ENCODE data around the gene CDH22. TPM values are rescaled to one million over a fixed set of nuclear protein-coding genes. Genes with fewer than 3 reads are reported as not detected.

CDH22 gene
- total RNA-seq, 1 donor from 2014 or later: 0.83 TPM

DNA sequence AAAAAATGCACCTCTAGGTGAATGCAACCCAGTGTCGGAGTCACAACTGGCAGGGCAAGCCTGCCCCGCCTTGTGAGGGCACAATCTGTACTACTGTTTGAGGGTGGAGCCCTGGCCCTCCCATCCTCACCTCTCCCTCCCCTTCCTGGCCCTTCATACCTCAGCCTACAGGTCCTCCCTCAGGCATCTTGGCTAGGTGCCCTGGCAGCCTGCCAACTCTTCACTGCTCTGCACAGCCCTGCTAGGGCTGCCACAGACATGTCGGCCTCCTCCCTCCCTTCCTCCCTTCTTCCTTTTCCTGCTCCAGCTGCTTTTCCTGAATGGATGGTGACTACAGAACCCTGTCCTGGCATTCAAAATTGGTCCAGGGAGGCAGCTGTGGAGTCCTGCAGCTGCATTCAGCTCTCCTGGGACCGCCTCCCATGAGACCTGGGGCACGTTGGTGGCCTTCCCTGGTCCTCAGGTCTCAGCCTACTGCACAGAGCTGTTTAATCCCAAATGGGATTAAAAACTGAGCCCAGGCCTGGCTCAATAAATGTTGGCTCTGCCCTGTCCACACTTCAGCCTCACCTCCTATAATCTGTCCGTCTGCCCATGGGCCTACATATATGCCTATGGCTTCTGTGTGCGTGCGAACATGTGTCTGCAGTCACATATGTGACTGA lies 52.7 kb downstream of the CDH22 start:
- peak; percentile 86 for DNase-seq (ENCODE audit: low spot score)
- intact Hi-C loops (cut with DNase I): no loop called here

DNA sequence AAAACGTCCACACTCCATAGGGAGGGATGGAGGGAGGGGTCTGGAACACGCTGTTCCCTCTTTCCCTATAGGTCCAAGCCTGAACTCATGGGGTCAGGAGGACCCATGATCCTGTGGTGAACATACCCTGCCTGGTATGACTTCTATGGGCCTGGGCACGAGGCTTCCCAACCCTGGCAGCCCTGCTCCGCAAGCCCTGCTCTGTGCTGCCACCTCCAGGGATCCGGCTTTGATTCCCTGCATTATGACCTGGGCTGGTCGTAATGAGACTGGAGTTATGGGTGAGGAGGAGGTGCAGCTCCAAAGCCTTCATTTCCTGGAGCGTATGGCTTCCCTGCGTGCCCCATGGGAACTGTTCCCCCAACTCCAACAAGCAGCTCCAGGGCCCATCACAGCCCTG lies 54.9 kb downstream of the CDH22 start:
- no peak for DNase-seq (ENCODE audit: low spot score)
- intact Hi-C loops (cut with DNase I): no loop called here

DNA sequence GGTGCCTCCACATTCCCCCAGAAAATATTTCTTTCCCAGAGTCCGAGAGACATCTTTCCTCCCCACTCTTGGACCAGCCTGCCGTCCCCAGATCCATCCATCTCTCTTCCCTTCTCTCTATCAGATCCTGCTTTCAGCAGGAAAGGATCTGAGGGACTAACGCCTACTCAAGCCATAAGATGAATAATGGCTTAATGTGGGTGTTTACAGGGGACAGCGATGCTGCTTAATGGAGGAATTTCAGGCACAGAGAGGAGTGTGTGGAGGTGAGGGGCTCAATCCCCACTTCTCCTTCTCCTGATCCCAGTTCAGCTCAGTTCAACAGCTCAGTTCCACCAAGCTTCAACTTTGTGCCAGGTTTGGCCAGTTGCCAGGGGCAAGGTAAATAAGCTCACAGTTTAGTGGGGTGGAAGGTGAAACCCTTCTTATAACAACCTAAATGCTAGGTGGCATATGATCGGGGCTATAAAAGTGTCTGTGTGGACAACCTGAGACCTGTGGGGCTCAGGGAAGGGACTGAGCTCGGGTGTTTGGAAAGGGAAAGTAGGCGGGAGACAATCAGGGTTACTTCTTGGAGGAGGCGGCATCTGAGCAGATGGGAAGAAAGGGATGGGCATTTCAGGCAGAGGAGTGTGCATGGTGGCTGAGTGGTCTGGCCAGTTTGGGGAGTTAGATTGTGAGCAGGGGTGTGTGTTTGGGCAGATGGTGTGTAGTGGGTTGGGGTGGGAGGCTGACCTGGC lies 55.8 kb downstream of the CDH22 start:
- DNase-seq (ENCODE audit: low spot score): no peak
- intact Hi-C loops (cut with DNase I): no loop called here

DNA sequence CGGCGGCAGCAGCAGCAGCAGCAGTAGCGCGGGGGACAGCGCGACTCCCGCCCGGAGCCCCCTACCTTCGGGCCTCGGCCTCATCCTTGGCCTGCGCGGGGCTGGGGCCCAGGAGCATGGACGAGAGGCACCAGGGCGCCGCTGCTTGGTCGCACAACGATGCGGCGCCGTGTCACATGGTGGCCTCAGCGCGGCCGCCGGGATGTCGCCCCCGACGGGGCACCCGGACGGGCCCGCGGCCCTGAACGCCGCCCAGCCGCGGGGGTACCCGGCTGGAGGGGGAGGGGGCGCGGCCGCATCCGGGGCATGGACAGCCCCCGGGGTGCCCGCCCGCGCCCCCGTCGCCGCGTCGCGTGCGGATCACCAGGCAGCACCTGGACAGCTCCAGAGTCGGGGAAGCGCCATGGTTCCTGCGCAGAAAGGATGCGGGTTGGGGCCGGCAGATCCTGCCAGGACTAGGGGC lies 57.1 kb downstream of the CDH22 start:
- intact Hi-C loops (cut with DNase I): no loop called here
- DNase-seq (ENCODE audit: low spot score): no peak

DNA sequence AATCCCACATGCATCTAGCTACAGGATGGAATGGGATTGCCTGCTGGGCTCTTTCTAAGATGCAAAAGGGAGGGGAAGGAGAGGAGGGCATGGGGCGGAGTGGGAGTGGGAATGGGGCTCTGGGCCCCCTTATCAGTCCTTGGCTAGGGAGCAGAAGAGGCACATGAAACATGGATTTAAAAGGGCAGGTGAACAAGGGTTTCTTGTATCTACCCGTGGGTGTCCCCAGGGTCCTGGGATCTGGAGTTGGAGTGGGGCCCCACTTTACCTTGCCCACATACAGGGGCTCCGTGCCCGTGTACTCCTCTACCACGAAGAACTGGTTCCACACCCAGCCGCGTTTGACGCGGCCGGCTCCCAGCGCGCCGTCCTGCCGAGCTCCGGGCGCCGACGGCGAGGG lies 57.5 kb downstream of the CDH22 start:
- intact Hi-C loops (cut with DNase I): no loop called here
- no peak for DNase-seq (ENCODE audit: low spot score)

DNA sequence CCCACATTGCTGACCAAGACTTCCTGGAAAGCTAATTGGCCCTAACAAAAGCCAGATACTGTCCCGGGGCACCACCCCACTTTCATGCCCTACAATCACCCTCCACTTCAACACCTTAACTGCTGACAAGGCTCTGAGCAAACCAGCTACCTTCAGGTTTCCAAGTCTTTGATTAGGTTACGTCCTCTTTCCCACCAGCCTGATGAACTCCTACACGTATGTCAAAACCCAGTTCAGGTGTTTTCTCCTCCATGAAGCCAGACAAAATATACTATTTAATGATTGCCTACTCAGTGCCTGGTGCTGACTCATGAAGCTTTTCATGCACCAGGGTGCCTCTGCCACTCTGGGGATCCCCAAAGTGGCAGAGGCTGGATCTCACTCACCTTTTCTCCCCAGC lies 58.6 kb downstream of the CDH22 start:
- intact Hi-C loops (cut with DNase I): no loop called here

DNA sequence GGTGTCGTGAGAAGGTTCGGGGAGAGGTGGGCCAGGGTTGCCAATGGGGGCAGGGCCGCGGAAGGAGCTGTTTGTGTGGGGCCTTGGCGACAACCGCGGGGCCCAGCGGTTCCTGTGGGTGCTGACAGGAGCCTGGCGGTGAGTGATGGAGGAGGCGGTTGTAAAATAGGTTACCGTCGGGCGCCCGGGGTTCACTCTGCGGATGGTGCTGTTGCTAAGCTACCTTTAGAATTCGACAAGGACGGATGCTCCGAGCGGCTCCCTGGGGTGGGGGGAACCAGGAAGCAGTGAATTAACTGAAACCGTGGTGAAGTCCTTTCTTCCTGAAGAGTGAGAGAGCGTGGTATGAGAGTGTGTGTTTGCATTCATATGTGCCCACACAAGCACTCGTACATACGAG lies 61.7 kb downstream of the CDH22 start:
- intact Hi-C loops (cut with DNase I): no loop called here
- no peak for DNase-seq (ENCODE audit: low spot score)

More for the DNA sequence above, 58.6 kb downstream of the CDH22 start:
- DNase-seq (ENCODE audit: low spot score): no peak

DNA sequence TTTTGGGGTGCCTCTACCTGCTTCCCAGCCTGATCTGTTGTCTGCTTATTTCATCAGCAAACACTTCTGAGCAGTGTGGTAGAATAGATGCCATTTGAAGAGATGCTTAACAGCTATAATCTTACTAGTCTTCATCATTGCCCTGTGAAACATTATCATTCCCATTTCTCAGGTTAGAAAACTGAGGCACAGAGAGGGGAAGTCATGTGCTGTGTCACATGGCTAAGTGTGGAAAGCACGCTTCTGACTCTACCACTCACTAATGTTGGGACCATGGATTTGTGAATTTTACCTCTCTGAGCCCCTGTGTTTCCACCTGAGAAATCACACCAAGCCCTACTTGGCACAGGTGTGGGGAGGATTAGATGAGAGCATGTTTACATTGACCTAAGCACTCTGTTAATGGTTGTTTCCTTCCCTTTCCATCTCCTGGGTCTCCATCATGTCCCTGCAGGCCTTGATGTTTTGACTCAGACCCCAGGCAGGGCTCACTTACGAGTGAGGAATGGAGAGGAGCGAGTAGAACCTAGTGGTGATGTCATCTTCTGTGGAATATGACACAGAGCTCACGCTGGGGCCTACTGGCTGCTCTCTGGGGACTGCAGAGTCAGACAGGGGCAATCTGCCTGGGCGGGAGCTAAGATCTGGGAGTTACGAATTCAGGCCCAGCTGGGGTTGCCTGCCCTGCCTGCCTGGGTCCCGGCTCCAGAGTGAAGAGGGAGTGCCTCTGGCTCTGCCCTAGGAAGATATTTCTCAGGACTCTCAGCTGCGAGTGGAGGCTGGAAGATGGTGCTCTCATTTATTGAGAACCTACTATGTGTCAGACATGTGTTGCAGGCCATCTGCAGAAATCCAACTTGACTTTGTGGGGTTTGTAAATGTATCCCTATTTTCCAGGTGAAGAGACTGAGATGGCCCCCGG lies 64.3 kb downstream of the CDH22 start:
- intact Hi-C loops (cut with DNase I): no loop called here
- no peak for DNase-seq (ENCODE audit: low spot score)

DNA sequence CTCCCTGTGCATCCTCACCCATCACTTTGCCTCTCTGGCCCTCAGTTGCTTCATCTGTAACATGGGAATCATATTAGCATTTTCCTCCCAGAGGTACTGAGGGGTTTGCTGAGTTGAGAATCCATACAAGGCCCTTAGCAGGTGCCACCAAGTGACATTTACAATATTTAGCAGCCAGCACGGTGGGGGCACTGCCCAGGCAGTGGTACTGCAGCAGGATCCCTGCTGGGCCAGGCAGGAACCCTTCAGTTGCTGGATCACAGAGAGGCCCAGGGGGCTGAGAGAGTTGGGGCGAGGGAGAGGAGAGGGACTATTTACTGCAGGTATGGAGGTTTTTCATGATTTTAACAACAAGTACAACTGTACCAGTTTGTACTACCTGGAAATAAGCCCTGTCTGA lies 65.9 kb downstream of the CDH22 start:
- DNase-seq (ENCODE audit: low spot score): no peak
- intact Hi-C loops (cut with DNase I): no loop called here

DNA sequence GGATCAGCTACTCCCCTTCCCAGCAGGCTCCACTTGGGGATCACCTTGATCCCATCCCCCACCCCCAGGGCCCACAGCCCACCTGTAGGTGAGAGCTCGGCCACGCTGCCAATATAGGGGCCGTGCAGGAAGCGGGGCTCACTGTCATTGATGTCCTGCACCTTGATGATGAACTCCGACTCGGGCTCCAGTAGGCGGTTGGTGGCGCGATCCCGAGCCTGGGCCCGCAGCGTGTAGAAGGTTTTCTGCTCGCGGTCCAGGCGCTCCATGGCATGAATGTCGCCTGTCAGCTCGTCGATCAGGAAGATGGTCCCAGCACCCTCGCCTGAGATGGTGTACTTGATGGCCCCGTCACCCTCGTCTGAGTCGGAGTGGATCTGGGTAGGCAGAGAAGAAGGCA lies 67.4 kb downstream of the CDH22 start:
- DNase-seq (ENCODE audit: low spot score): no peak
- intact Hi-C loops (cut with DNase I): no loop called here

DNA sequence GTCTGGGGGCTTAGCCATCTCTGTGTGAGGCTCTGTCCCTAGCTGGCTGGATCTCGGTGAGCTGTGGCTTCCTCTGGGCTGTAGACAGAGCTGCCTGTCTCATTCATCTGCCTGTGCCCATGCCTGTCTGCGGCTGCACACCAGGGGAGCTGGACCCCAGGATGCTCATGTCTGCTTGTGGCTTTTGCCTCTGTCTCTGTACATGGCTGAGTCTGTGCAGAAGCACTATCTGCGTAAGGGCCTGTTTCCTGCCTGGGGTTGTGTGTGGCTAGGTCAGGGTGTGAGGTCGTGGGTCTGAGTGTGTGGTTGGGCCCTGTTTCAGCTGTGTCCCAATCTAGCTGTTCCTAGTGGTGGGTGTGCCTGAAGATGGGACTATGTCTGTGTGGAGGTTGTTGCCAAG lies 68.2 kb downstream of the CDH22 start:
- intact Hi-C loops (cut with DNase I): no loop called here

DNA sequence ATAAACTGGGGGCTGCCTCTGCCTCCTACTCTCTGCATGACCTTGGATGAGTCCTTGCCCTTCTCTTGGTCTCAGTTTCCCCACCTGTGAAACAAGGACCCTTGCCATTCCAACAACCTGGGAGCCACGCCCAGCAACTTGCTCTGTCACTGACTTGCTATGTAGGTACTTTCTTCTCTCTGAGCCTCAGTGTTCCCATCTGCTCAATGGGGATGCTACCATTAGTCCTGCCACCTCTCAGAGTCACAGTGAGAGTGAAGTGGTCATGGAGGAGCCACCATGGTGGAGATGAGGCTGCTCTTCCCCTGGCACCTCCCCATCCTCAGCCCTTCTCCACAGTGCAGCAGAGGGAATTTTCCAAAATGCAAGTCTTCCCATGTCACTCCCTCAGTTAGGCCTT lies 70.6 kb downstream of the CDH22 start:
- DNase-seq (ENCODE audit: low spot score): no peak
- intact Hi-C loops (cut with DNase I): no loop called here

More for the DNA sequence above, 68.2 kb downstream of the CDH22 start:
- DNase-seq (ENCODE audit: low spot score): no peak

DNA sequence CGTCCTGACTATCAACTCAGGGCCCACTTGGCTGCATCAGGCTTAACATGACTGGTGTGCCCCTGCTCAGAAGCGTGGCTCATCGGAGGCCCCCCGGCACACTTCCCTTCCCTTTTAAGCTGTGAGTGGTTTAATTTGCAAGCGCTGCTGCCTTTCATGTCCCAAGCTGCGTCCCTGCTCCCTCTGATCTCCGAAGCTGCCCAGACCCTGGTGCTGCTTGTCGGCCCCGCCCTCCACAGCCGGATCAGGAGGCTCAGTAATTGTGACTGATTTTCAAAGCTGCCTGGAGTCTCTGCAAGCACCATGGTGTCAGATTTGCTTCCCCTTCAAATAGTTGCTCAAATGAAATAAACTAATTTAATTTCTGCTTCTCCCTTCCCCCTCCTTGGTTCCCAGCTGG lies 71.1 kb downstream of the CDH22 start:
- DNase-seq (ENCODE audit: low spot score): no peak
- intact Hi-C loops (cut with DNase I): no loop called here

DNA sequence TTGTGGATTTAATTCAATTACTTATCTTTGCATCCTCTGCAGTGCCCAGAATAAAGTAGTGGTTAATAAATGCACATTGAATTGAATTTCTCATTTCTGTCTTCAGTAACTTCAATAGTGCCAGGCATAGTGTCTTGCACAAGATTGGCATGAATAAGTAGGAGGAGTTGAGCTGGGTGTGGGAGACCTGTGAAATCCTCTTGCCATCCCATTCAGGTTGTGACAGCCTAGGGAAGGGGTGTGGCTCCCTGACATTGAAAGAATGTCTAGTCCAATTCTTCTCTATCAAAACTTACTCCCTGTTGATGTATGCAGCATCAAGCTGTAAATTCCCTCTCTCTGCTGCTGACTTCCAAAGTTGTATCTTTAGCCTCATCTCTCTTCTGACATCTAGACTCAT lies 73.2 kb downstream of the CDH22 start:
- intact Hi-C loops (cut with DNase I): no loop called here

DNA sequence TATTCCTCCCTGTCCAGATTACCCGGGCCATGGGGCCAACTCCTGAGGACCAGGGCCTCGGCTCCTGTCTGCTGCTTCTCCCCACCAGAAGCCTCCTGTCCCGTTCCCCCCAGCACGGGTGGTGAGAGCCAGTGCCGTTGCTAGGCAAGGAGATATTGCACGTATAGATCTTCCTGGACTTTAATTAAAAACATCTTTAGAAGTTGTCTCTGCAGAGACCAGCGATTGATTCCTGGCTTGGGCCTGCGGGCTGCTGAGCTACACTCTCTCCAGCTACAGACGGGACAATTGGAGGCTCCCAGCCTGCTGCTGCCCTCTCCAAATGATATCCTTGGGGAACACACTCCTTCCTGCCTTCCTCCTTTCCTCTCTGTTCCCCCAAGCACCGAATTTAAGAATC lies 74.6 kb downstream of the CDH22 start:
- intact Hi-C loops (cut with DNase I): no loop called here
- DNase-seq (ENCODE audit: low spot score): no peak

More for the DNA sequence above, 73.2 kb downstream of the CDH22 start:
- DNase-seq (ENCODE audit: low spot score): no peak

DNA sequence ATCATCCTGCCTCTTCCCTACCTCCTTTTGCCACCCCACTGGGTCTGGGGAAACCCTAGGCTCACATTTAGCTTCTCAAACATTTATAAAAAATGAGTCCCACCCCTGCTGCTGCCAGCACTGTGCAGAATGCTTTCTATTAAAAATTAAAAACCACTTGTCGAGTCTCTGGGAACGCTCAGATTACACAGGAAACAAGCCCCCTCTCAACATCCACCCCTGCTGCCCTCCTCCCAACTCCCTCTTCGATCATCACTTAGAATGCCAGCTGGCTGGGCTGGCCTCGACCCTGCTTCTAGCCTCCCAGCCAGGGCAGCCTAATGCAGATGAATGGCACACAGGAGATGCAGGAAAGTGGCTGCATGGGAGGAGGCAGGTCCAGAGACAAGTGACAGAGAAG lies 75.8 kb downstream of the CDH22 start:
- no peak for DNase-seq (ENCODE audit: low spot score)
- intact Hi-C loops (cut with DNase I): no loop called here

DNA sequence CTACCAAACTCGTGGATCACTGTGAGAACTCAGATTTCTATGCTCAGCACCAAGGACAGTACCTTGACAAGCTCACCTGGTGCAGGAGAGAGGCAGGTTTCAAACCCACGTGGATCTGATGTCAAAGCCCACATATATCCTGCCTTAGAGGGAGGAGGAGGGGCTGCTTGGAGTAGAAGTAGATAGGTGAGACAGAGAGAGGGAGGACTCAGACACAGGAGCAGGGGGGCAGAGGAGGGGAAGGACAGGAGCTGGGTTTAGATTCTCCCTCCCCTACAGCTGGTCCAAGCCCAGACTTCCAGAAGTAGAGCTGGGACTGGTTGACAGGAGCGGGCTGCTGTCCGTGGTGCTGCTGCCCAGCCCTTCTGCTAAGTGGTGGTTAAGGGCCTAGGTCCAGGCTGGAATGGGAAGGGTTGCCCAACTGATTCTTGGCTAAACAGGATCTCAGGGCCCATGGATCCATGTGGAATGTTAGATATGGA lies 77.5 kb downstream of the CDH22 start:
- intact Hi-C loops (cut with DNase I): no loop called here
- DNase-seq (ENCODE audit: low spot score): no peak

DNA sequence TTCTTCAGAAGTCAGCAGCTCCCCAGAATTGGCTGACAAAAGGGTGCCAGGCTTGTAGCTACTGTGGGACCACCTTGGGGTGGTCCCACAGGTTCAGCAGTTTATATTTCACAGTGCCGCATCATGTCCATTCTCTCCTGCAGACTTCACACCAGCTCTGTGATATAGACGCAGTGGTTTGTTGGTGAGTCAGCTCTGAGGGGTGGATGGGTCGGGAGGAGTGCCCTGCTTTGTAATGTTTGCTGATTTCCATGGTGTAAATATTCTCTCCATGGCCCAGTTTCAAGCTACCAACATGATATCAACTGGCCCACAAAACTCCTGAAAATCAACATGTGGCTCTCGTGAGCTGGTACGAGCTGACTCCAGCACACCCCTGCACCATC lies 78.2 kb downstream of the CDH22 start:
- intact Hi-C loops (cut with DNase I): no loop called here
- DNase-seq (ENCODE audit: low spot score): no peak

DNA sequence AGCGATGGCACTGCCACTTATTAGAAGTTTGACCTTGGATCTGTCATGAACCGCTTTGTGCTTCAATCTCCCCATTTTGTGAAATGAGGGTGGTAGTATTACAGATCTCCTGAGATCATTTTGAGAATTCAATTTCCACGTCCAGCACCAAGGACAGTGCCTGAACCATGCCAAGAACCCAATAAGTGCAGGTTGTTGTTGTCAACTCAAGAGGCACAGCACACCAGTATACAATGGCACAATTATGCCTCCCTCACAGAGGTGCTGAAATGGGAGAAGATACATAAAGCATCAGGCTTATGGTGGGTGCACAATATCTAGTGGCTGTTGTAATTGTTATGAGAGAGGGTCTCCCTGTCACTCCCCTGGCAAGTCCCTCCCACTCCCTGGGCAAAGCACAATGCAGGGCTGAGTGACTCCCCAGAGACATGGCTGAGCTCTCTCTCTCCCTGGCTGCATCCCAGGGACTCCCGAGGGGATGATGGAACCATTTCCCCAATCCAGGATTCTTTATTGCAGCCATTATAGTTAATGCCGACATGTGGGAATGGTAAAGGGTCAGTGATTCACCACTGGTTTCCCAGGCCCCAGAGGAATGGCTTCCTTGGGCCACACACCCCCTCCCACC lies 78.7 kb downstream of the CDH22 start:
- no peak for DNase-seq (ENCODE audit: low spot score)
- intact Hi-C loops (cut with DNase I): no loop called here

DNA sequence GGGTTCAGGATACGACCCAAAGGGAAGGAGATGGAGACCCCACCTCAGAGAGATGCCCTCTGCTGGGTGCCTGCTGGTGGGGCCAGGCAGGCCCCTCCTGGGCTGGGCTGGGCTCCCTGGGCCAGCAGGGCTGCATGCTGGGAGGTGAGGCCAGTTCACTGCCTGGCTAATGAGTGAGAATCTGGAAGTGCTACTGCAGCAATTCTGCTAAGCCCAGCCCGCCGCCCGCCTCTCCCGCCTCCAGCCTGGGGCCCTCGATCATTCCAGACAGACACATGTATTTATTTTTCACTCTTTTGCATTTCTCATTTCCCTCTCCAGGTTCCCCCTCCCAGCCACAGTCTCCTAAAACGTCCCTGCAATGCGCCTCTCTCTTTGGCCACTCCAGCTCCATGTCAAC lies 79.6 kb downstream of the CDH22 start:
- DNase-seq (ENCODE audit: low spot score): no peak
- intact Hi-C loops (cut with DNase I): no loop called here
